Suprapubic skin (tissue), 3 donors: ENCODE results near the gene CHN2.

ENCODE experiments used
- CTCF ChIP-seq, 2 donors: fragments of 200-600 bp in 1 of 2; fragments of 450-650 bp in 1 of 2; sonication (generic) in 1 of 2; IDR thresholded peaks; one replicate each; pipeline ENCODE4 v1.5.1; 2016 to 2019; ENCODE audit warnings: antibody characterized with exemption in 2 of 2, mild to moderate bottlenecking in 1 of 2, moderate library complexity in 1 of 2
- EP300 ChIP-seq: sonication (generic); formaldehyde crosslinking; IDR thresholded peaks from one replicate; pipeline ENCODE4 v1.6.1; 2017; ENCODE audit warnings: antibody characterized with exemption
- POLR2A ChIP-seq, 2 donors: fragments of 450-650 bp; IDR thresholded peaks; one replicate each; pipeline ENCODE4 v1.6.1; 2017; ENCODE audit warnings: antibody characterized with exemption in 2 of 2, mild to moderate bottlenecking in 2 of 2, moderate library complexity in 2 of 2

- no peak for TF ChIP-seq POLR2A (IDR thresholded peaks at IDR 0.05)
- TF ChIP-seq CTCF (IDR thresholded peaks at IDR 0.05) = no peak
- no peak for TF ChIP-seq EP300
These were observed 35.4 kb downstream of the CHN2 start for GRCh38 chr7:29229946-29230345.
